ENCODE data around the gene ROBO2.

GRCh38 chr3:77042343-77042742 is 2.4 kb downstream of the ROBO2 start:
- TF ChIP-seq CTCF (IDR thresholded peaks at IDR 0.05), result no peak
- TF ChIP-seq POLR2A (IDR thresholded peaks at IDR 0.05), result no peak
- TF ChIP-seq POLR2AphosphoS5 (IDR thresholded peaks at IDR 0.05), result no peak
- no peak for TF ChIP-seq EP300 (IDR thresholded peaks at IDR 0.05)
